Measurements from ENCODE around the gene FAM107A.

Gene FAM107A

GRCh38 chr3:58573640-58574039 lies 3.6 kb downstream of the FAM107A start:
- DNase-seq (ENCODE audit: extremely low read depth, low read depth): no peak
- no peak for TF ChIP-seq CTCF (IDR thresholded peaks at IDR 0.05; ENCODE audit: low read depth, low read length)

GRCh38 chr3:58572634-58573230 lies 4.5 kb downstream of the FAM107A start:
- TF ChIP-seq CTCF (IDR thresholded peaks at IDR 0.05; ENCODE audit: low read depth, low read length): no peak
- DNase-seq (ENCODE audit: extremely low read depth, low read depth): no peak

GRCh38 chr3:58572013-58572633 lies 5.1 kb downstream of the FAM107A start:
- no peak for DNase-seq (ENCODE audit: extremely low read depth, low read depth)
- no peak for TF ChIP-seq CTCF (IDR thresholded peaks at IDR 0.05; ENCODE audit: low read depth, low read length)

GRCh38 chr3:58570851-58571250 lies 6.3 kb downstream of the FAM107A start:
- no peak for DNase-seq (ENCODE audit: extremely low read depth, low read depth)
- TF ChIP-seq CTCF (IDR thresholded peaks at IDR 0.05; ENCODE audit: low read depth, low read length): no peak

GRCh38 chr3:58569287-58570001 lies 7.7 kb downstream of the FAM107A start:
- no peak for DNase-seq (ENCODE audit: extremely low read depth, low read depth)
- no peak for TF ChIP-seq CTCF (IDR thresholded peaks at IDR 0.05; ENCODE audit: low read depth, low read length)

GRCh38 chr3:58568572-58569286 lies 8.5 kb downstream of the FAM107A start:
- DNase-seq (ENCODE audit: extremely low read depth, low read depth): no peak
- peak; percentile 83 for TF ChIP-seq CTCF (IDR thresholded peaks at IDR 0.05; ENCODE audit: low read depth, low read length)

- TF ChIP-seq CTCF (IDR thresholded peaks at IDR 0.05; ENCODE audit: low read depth, low read length): no peak
- DNase-seq (ENCODE audit: extremely low read depth, low read depth): no peak
These were observed 10.0 kb downstream of the FAM107A start for GRCh38 chr3:58567251-58567515.
